BJ (cell line): Measurements from ENCODE around the gene PFKP. TPM values are rescaled to one million over a fixed set of nuclear protein-coding genes. Genes with fewer than 3 reads are reported as not detected.
"Not testable (repeated sequence)": the region's sequence is repeated elsewhere in the genome, so short reads cannot be mapped to it uniquely, and the experiment has no call there.

Experiments
- CTCF ChIA-PET: fragments of 350-600 bp; formaldehyde crosslinking; extraction: SDS; loops from one replicate; lab custom pipeline; 2021; ENCODE audit warnings: antibody characterized with exemption, inconsistent platforms; lab: Yijun Ruan, JAX
- POLR2A ChIA-PET: fragments of 300-600 bp; sonication (Branson Sonifier 250); formaldehyde crosslinking; extraction: SDS; loops from one replicate; lab custom pipeline; 2021; ENCODE audit warnings: antibody characterized with exemption; lab: Charles Lee
- DNase-seq: peaks from one replicate; pipeline ENCODE4 v3.0.0-alpha.2; 2011; ENCODE audit warnings: low read depth
- H3K27me3 ChIP-seq: 2 replicates; pipeline ENCODE4 v1.6.0; 2011; ENCODE audit warnings: low read length; ENCODE audit not compliant: control insufficient read depth, insufficient read depth
- H3K36me3 ChIP-seq: 2 replicates; pipeline ENCODE4 v1.5.1; 2011; ENCODE audit warnings: low read length; ENCODE audit not compliant: control insufficient read depth, insufficient read depth
- H3K4me3 ChIP-seq: 2 replicates; pipeline ENCODE4 v1.5.1; 2011; ENCODE audit warnings: low read depth, mild to moderate bottlenecking, control low read depth, low read length
- CTCF ChIP-seq: IDR thresholded peaks from 2 replicates; pipeline ENCODE4 v1.5.1; 2011; ENCODE audit warnings: low read depth, mild to moderate bottlenecking, control low read depth, inconsistent platforms, low read length, moderate library complexity; ENCODE audit not compliant: insufficient read depth
- polyA plus RNA-seq: library from polyadenylated mRNA; depleted of rRNA; stranded (reverse); fragments of >200 nt; gene quantifications from 2 replicates; pipeline ENCODE4 v1.2.3, GENCODE V29; 2011

The PFKP gene
- polyA plus RNA-seq, 1 experiment, result 138 TPM

- ChIA-PET CTCF (no interaction called here), POLR2A (no interaction called here)
- Histone ChIP-seq H3K4me3 (no peak overlapping the region), H3K36me3 (no peaks in the 10 kb centered on the region), H3K27me3 (no peaks in the 10 kb centered on the region)
- TF ChIP-seq CTCF, result no peak
- DNase-seq, result no peak
Measured at GRCh38 chr10:3059974-3060373, 7.4 kb upstream of the PFKP start.

GRCh38 chr10:3060481-3060889, 6.9 kb upstream of the PFKP start:
- ChIA-PET CTCF (no interaction called here), POLR2A (no interaction called here)
- Histone ChIP-seq H3K27me3 (no peaks in the 10 kb centered on the region), H3K36me3 (no peaks in the 10 kb centered on the region), H3K4me3 (no peak overlapping the region)
- no peak for TF ChIP-seq CTCF
- no peak for DNase-seq

DNA sequence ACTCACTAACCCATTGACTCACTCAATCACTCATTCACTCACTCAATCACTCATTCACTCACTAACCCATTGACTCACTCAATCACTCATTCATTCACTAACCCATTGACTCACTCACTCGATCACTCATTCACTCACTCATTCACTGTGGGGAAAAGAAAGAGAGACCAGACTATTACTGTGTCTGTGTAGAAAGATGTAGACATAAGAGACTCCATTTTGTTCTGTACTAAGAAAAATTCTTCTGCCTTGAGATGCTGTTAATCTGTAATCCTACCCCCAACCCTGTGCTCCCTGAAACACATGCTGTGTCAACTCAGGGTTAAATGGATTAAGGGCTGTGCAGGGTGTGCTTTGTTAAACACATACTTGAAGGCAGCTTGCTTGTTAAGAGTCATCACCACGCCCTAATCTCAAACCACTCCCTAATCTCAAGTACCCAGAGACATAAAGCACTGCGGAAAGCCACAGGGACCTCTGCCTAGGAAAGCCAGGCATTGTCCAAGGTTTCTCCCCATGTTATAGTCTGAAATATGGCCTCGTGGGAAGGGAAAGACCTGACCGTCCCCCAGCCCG, 5.9 kb upstream of the PFKP start:
- CTCF ChIA-PET, H3K27me3 ChIP-seq, H3K4me3 ChIP-seq, H3K36me3 ChIP-seq, DNase-seq, POLR2A ChIA-PET: not testable (repeated sequence)

GRCh38 chr10:3062502-3063186, 4.7 kb upstream of the PFKP start:
- DNase-seq, result no peak
- ChIA-PET CTCF (no interaction called here), POLR2A (no interaction called here)
- TF ChIP-seq CTCF, result no peak
- Histone ChIP-seq H3K4me3 (no peak overlapping the region), H3K27me3 (no peaks in the 10 kb centered on the region), H3K36me3 (no peaks in the 10 kb centered on the region)

DNA sequence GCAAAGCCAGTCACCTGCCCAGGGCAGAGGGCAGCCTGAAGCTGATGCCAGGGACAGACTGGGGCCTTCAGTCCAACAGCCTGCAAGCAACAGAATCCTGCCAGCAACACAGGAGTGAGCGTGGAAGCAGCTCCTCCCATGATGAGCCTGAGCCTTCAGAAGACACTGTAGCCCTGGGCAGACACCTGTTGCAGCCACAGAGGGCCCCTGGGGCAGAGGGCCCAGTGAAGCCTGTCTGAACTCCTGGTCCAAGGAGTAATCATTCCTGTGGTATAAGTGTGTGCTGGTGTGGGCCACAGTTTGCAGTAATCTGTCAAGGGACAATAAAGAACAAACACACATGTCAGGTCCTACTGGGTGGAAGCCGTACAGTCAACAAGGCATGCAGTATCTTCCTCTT, 2.9 kb upstream of the PFKP start:
- DNase-seq, result no peak
- CTCF ChIA-PET, result interaction anchor here (0.9 to 1.3 kb wide), 2 partner anchors 10 to 19 kb away, joined by 3 read pairs; no protein-coding TSS in a partner anchor
- Histone ChIP-seq H3K36me3 (peaks cover 2% of the 10 kb centered on the region; the same call in 1 of the 2 replicates), H3K4me3 (no peak overlapping the region), H3K27me3 (no peaks in the 10 kb centered on the region)
- POLR2A ChIA-PET, result no interaction called here
- no peak for TF ChIP-seq CTCF
